OCI-LY7 (cell line): ENCODE results near the gene RBM19.

ENCODE experiments used
- EZH2phosphoT487 ChIP-seq: fragments of 200-600 bp; sonication (generic); IDR thresholded peaks from 2 replicates; pipeline ENCODE4 v1.6.1; 2018; ENCODE audit warnings: low read depth, borderline replicate concordance, mild to moderate bottlenecking, mixed run types, antibody characterized with exemption, low read length, moderate library complexity, mixed read lengths
- TF ChIP-seq, protein P1 (sequence below): fragments of 200-600 bp; sonication (generic); conservative IDR thresholded peaks from 2 replicates; pipeline ENCODE4 v1.5.1; 2014; ENCODE audit warnings: mild to moderate bottlenecking, antibody characterized with exemption, low read length, moderate library complexity, mixed read lengths

DNA sequence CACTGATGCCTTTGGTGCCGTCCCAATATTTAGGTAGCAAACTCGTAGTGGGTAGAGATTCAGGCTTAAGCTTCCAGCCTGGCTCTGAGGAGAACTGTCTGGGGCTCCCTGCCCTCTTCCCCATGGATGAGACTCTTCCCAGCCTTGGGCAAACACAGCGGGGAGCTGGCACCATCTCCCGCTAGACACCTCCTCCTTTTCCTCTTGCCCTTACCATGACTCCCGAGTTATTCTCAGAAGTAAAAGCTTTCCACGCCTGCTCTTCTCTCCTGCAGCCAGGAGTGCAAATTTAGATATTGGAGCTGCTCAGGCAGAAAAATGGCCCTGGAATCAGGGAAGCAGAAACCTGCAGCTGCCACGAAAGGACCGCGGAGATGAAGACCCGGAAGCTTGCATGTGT, 45.6 kb upstream of the RBM19 start:
- TF ChIP-seq, protein P1, sequence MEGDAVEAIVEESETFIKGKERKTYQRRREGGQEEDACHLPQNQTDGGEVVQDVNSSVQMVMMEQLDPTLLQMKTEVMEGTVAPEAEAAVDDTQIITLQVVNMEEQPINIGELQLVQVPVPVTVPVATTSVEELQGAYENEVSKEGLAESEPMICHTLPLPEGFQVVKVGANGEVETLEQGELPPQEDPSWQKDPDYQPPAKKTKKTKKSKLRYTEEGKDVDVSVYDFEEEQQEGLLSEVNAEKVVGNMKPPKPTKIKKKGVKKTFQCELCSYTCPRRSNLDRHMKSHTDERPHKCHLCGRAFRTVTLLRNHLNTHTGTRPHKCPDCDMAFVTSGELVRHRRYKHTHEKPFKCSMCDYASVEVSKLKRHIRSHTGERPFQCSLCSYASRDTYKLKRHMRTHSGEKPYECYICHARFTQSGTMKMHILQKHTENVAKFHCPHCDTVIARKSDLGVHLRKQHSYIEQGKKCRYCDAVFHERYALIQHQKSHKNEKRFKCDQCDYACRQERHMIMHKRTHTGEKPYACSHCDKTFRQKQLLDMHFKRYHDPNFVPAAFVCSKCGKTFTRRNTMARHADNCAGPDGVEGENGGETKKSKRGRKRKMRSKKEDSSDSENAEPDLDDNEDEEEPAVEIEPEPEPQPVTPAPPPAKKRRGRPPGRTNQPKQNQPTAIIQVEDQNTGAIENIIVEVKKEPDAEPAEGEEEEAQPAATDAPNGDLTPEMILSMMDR = no peak
- TF ChIP-seq EZH2phosphoT487 = no peak
